Right forelimb (tissue), 1 donor: ENCODE results near the gene PLA2G4D.

ENCODE experiments used
- DNase-seq: peaks from one replicate; pipeline ENCODE4 v3.0.0-alpha.2; 2018

PLA2G4D gene, protein sequence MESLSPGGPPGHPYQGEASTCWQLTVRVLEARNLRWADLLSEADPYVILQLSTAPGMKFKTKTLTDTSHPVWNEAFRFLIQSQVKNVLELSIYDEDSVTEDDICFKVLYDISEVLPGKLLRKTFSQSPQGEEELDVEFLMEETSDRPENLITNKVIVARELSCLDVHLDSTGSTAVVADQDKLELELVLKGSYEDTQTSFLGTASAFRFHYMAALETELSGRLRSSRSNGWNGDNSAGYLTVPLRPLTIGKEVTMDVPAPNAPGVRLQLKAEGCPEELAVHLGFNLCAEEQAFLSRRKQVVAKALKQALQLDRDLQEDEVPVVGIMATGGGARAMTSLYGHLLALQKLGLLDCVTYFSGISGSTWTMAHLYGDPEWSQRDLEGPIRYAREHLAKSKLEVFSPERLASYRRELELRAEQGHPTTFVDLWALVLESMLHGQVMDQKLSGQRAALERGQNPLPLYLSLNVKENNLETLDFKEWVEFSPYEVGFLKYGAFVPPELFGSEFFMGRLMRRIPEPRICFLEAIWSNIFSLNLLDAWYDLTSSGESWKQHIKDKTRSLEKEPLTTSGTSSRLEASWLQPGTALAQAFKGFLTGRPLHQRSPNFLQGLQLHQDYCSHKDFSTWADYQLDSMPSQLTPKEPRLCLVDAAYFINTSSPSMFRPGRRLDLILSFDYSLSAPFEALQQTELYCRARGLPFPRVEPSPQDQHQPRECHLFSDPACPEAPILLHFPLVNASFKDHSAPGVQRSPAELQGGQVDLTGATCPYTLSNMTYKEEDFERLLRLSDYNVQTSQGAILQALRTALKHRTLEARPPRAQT

DNA sequence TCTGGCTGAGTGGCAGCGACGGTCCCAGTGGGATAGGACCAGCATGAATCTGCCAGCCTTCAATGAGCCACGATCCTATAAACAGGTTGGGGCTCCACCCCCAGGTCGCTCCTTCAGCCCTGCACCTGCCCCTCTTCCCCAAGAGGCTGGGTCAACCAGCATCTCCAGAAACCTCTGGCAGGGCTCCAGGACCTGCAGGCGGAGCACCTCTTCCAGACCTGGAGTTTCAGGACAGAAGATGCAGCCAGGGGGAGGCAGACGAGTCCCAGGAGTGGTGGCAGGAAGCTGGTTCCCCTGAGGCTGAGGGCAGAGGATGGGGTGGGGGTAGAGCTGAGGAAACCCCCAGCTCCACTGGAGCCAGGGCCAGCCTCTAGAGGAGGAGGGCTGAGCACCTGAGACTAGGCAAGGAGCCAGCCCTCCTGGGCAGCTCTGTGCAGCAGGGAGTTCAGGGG, at the start of gene PLA2G4D:
PLA2G4D (minus strand) TSS at position 51 of the 452 bp plus-strand sequence. CDS start 103 bp downstream, outside the sequence.
- no peak for DNase-seq

DNA sequence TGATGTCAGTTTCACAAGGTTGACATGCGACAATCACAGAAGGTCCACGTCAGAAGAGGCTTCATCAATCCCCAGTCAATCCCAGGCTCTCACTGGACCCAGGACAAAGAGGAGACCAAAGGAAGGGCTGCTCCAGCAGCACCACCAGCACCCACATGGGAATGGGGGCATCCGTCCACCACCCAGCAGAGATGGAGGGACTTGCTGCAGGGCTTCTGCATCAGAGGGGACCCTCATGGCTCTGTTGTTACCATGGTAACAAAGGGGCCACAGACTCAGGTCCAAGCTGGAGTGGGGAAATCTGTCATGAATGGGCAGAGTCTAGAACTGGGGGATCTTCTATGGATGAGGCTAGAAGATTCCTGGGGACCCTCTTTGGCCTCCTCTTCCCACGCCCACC, 49.0 kb upstream of the PLA2G4D start:
- peak; percentile 22 for DNase-seq

DNA sequence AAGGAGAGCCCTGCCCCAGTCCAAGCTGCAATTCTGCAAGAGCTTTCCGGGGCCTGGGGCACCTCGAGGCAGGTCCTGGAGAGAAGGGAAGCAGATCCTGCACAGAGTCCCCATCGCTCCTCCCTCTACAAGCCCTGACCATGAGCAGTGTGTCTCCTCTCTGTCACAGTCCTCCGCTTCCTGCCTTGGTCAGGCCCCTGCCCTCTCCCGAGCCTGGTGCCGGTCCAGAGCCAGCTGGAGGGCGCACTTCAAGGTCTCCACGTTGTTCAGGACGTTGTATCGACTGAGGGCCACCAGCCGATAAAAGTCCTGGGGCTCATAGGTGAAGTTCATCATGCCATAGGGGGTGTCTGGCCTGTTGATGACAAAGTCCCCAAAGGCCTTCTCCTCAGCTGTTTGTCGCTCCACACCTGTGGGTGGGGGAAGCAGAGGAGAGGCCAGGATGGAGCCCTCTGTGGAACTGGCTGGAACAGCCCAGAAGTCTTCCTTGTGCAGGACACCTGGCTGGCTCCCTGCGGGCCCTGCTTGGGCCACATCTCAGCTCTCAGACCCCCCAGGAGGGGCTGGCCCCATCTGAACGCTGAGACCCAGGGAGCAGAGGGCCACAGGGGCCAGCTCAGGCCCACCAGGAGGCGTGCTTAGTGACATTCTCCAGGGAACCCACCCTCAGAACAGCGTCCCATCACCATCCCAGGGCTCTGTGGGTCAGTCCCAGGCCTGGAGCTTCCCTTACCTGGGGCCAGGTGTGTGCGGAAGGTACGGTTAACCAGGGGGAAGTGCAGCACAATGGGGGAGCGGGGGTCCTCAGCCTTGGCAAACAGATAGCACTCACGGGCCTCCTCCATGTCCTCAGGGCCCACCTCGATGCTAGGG, 47.7 kb upstream of the PLA2G4D start:
- no peak for DNase-seq

DNA sequence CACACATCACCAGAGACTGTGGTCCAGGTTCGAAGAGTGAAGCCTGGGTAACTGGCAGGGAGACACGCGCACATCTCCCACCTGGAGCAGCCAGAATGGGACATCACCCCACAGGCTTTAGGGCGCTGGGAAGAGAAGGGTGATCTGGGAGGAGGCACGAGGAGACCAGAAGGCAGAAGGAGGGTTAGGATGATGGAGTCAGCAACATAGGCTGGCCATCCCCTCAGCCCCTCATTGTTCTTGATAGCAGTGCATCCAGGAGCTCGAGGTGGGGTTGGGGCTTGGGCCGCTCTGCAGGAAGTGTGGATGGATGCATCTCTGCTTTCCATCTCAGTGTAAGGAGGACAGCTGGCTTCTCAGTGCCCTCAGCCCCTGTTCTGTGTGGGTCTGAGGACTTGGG, 46.9 kb upstream of the PLA2G4D start:
- DNase-seq, result no peak

DNA sequence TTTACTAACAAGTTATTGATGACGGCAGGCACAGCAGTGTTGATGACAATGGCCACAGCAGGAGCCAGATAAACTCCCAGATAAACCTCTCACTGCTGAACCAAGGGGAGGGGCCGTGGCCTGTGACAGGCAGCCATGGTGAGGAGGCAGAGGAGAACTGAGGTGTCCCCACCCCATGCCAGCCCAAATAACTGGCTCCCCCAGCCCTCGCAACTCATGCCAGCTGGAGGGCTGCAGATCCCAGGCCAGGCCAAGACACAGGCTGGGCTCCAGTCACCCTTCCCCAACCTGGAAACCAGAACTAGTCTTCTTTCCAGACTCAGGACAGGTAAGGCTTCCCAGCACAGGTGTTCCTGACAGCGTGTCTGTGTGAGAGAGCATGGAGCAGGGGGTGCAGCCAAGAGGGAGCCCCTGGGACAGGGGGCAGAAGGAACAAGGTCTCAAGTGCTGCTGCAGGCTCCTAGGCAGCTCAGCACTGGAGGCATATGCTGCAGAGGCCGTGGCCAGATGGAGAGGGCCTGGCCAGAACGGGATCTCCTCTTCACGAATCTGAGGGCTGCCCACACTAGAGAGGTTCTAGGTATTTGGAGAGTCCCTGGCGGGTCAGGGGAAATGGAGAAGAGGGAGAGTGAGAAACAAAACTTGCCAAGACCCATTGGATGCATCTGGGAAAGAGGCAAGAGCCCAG, 46.2 kb upstream of the PLA2G4D start:
- no peak for DNase-seq

DNA sequence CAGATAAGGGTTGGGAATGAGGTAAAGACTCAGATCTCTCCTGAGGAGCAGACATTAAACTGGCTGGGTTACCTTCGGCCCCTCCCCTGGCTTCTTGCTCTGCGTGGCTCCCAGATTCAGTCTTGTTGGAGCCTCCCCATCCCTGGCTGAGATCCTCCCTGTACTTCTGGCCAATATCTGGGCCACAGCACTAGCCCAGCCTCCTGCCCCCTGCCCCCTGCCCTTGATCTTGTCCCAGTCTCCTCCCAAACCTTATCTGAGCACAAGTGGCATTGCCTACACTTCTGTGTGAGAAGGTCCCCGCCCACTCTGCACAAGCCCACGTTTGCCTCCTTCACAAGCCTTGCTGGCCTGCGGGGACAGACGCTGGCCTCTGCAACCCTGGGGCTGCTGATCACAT, 45.2 kb upstream of the PLA2G4D start:
- DNase-seq, result no peak

DNA sequence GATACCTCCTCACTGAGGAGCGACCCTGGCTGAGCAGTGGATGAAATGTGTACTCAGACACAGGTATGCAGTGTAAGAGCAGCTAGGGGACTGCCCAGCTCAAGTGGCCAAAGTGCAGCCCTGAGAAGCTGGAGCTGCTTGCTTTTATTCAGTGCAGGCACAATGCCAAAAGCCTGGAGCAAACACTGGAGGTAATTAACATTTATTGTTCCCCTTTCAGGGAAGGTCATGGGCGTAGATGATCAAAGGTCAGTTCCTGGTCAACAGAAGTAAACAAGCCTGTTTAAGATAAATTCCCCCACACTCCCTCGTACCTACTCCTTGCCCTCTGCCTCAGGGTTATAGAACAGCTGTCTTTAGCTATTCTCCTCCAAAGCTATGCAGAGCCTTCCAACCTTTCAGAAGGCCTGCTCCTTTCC, 44.6 kb upstream of the PLA2G4D start:
- DNase-seq, result no peak

DNA sequence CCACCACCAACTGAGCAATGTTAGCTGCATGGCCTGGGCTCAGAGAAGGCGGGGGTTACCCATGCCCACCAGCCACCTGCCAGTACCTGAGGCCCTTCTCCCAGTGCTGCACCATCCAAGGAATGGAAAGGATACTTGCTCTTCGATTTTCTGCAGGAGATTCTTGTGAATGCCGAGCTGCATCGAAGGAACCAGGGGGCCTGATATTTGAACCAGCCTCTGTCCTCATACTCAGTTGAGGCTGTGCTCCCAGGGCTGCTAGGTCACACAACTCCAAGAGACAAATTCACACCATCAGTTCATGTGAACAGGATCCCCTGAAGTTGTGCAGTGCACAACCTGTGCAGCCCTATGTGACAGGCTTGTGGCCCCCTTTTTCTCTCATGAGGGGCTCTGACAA, 44.0 kb upstream of the PLA2G4D start:
- DNase-seq, result no peak

DNA sequence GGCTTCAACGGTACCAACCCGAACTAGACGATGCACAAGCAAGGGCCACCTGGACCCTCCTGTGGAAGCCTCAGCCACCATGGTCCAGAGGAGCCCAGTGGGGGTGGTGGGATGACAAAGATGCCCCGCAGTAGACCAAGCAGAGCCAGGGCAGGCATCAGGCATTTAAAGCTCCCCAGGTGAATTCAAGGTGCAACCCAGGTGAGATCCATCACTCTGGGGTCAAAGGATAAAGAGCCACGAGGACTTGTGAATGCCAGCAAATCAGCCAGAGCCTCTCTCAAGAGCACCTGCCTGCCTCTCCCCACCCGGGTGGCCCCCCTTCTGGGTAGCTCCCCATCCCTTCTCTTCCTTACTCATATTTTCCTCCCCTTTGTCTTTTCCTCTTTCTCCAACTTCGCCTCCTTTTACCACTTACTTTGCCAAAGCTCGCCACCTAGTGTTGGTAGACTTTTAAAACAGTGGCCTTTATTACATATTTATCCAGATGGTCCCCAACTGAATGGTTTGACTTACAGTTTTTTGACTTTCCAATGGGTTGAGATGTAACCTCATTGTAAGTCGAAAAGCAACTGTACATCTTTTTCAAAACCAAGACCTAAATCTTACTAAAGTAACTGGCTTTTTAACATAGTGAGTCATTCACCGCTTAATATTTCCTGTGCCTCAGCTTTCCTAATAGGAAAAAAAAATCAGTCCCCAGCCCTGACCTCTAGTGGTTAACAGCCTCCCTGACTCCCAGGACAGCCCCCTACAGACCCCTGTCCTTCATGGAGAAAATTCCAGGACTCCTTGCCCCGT, 43.3 kb upstream of the PLA2G4D start:
- no peak for DNase-seq

DNA sequence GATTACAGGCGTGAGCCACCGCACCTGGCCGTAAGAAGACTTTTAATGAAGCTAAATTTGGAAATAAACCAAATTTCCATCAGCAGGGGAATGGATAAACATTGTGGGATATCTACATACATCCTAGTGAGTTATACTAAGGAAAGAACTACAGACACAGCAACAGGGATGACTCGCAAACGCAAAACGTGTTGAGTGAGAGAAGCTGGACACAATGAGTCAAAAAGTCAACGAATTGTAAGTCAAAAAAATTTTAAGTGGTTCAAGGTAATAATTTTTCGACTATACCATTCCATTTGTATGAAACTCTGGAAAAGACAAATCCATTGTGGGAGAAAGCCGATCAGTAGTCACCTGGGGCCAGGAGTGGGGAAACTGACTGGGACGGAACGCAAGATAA, 42.2 kb upstream of the PLA2G4D start:
- no peak for DNase-seq

DNA sequence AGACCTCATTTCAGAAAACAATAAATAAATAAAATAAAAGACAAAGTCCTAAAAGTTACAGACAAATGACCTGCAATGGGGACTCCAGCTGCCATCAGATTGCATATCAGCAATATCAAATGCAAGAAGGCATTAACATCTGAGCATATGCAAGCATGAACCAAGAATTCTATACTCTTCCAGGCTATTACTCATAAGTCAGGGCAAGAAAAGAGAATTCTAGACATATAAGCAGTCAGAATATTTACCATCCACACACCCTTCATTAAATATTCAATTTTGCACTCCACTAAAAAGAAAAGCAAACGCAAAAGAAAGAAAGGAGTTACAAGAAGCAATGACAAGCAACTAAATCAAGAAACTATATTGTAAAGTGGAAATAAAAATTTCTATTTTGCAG, 41.0 kb upstream of the PLA2G4D start:
- no peak for DNase-seq

DNA sequence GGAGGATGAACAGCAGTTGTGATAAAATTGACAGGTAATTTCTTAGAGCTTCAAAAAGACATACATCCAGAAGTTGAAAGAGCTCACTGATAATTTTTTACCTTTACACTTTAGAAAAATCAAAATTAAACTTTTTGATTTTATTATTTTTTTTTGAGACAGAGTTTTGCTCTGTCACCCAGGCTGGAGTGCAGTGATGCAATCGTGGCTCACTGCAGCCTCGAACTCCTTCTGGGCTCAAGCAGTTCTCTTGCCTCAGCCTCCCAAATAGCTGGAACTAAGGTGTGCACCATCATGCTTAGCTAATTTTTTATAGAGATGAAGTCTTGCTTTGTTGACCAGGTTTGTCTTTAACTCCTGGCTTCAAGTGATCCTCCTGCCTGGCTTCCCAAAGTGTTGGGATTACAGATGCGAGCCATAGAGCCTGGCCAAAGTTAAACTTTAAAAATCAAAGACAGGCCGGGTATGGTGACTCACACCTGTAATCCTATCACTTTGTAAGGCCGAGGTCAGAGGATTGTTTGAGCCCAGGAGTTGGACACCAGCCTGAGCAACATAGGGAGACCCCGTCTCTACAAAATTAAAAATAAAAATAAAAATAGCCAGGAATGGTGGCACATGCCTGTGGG, 40.4 kb upstream of the PLA2G4D start:
- DNase-seq, result no peak

DNA sequence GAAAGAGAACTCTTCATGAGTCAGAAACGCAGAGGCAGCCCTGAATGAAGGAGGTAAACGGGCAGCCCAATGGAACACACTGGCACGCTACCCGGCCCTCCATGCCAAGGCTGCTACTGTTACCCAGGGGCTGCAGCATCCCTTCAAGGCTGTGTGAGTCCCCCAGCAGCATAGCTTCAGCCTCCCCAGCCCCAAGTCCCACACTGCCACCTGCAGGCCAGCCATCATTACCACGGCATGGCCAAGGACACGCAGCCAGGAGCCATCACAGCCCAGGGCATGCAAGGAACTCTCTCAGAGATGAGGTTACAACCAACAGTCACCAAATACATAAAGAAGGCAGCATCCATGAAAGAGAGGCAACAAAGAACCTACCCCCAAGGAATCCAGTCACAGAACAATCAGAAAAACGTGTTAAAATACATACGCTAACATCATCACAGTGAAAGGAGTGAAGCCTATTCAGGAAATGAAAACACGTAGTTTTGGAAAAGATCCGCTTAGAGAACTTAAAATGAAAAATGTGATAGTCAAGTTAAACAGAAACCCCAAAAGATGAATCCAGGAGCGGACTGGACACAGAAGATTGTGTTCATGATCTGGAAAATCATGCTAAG, 39.6 kb upstream of the PLA2G4D start:
- DNase-seq, result no peak

DNA sequence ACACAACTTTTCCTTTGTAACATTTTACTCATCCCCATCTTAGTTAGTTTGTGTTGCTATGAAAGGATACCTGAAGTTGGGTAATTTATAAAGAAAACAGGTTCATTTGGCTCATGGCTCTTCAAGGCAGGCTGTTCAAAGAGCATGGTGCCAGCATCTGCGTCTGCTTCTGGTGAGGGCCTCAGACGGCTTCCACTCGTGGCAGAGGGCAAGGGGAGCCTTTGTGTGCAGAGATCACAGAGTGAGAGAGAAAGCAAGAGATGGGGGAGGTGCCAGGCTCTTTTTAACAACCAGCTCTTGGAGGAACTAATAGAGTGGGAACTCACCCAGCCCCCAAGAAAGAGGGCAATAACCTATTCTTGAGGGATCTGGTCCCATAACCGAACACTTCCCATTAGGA, 39.0 kb upstream of the PLA2G4D start:
- no peak for DNase-seq

DNA sequence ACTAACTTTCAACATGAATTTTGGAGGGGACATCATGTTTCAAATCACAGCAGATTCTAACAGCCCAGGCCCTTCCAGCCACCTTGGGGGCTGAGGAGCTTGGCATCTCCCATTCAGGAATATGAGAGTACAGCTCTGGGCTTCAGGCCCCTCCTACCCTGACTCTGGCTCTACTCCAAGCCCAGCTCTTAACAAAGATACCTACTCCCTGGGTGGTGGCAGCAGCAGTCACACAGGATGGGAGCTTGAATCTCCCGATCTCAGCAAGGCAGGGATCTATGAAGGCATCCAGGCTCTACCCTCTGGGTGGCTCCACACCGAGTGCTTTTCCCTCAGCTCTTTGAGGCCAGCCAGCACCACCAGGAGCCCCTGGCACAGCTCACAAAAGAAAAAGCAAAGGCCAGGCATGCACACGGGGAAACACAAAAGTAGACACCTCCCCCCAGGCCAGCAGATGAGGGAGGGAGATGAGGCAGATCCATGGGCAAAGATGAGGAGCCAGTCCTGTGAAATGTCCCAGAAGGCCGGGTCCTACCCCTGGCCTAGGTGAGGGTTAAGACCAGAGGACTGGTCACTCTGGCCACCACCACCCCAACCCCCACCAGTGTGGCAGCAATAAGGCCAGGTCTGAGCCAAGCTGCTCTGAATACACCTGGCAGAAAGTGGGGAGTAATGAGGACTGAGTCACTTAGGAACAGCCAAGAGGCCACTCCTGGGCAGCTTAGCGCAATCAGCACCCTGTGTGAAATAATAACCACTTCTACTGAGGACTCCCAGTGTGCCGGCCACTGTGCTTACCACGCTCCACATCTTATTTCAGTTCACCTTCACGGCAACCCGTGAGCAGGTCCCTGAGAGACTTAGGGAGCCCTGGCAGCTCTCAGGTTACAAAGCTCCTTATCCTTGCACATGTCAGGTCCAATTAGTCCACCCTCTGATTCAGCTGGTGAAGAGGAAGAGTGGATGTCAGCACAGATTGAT, 37.8 kb upstream of the PLA2G4D start:
- no peak for DNase-seq

DNA sequence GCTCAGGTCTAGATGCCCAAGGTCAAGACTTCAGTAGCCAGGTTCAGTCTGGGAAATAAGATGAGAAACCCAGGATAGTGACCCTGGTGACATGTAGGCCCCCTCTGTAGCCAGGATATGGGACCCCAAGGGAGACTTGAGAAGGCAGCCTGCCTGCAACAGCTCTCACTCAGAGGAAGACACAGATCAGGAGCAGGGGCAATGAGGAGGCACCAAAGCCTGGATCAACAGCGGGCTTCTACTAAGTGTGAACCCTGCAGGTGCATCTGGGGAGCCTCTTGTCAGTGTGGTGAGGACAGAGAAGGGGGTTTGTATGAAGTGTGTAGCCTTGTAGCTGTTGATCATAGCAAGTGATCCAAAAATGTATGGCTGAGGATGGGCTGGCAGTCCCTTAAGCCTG, 36.6 kb upstream of the PLA2G4D start:
- DNase-seq, result no peak

DNA sequence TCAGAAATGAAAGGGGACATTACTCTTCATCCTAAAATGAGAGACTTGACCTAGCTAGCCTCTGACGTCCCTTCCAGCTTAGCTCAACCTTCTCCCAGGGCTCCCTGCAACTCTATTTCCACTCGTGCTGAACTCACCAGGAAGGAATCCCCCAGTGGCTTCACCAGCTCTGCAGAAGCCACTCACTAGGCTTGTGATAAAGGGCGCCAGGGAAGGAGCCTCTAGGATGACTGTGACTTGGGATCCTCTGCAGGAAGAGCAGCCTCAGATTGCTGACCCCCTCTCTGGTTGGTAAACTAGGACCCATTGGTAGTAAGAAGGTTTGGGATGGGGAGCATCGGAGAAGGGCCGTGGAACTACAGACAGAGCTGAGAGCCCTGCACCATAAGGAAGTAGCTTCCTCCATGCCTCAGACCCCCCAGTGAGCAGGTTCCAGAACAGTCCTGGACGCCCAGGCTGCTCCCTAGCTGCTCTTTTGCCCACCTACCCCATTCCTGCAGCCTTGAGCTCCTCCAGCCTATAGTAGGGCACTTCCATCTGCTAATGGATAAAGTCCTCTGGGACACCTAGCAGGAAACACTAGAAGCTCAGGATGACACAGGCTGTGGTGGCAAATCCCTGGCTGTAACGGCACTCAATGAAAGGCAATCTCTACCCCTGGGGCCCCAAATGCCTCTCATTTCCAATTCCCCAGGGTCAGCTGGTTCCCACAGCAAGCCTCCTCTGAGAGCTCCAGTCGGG, 36.1 kb upstream of the PLA2G4D start:
- DNase-seq, result no peak

DNA sequence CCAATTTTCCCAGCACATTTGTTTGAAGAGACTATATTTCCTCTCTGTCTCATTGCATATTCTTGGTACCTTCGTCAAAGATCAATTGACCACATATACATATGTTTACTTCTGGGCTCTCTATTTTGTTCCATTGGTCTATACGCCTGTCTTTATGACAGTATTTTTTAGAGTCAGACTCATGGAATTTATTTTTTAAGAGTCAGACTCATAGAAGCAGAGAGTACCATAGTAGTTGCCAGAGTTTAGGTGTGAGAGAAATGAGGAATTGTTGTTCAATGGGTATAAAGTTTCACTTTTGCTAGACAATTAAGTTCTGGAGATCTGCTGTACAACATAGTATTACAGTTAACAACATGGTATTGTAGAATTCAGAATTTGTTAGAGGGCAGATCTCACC, 35.0 kb upstream of the PLA2G4D start:
- no peak for DNase-seq

DNA sequence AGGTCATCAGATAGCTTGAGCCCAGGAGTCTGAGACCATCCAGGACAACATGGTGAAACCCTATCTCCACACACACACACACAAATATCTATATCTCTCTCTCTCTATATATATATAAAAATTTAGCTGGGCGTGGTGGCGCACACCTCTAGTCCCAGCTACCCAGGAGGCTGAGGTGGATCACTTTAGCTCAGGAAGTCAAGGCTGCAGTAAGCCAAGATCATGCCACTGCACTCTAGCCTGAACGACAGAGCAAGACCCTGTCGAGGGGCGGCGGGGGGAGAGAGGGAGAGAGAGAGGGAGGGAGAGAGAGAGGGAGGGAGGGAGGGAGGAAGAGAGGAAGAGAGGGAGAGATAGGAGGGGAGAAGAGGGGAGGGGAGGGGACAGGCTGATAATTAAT, 34.1 kb upstream of the PLA2G4D start:
- no peak for DNase-seq
